HG03469 (cell line): ENCODE results near the gene DAZL.

Source experiments
- ATAC-seq: cut with Tn5 transposase; IDR thresholded peaks from one replicate; pipeline ENCODE4 v1.9.1; 2021; ENCODE audit warnings: mild to moderate bottlenecking, moderate library complexity, moderate number of reproducible peaks; ENCODE audit not compliant: unreplicated experiment

DAZL gene

GRCh38 chr3:16596352-16597032 lies 8.7 kb downstream of the DAZL start:
- ATAC-seq = peak; percentile 50

- ATAC-seq = no peak
Observed at GRCh38 chr3:16595778-16596177, 9.4 kb downstream of the DAZL start.

- ATAC-seq = peak; percentile 98
Observed at GRCh38 chr3:16589867-16590624, 15.2 kb downstream of the DAZL start.

- no peak for ATAC-seq
Observed at GRCh38 chr3:16589120-16589519, 16.1 kb downstream of the DAZL start.

DNA sequence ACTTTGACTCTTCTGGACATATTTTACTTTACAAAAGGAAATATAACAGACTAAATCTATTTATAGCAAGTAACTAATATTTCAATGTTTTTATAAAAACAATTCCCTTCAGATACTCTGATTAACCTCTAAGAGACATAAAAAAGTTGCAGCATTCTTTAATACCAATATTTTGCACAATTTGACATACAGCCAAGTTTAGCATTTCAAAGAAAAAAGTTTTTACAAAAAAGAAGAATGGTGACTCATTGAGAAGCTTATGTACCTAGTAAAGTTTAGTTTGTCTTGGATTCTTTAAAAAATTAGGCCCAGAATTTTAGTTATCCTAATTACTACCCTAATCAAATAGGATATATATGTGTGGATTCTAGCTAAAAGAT lies 17.6 kb downstream of the DAZL start:
- no peak for ATAC-seq

DNA sequence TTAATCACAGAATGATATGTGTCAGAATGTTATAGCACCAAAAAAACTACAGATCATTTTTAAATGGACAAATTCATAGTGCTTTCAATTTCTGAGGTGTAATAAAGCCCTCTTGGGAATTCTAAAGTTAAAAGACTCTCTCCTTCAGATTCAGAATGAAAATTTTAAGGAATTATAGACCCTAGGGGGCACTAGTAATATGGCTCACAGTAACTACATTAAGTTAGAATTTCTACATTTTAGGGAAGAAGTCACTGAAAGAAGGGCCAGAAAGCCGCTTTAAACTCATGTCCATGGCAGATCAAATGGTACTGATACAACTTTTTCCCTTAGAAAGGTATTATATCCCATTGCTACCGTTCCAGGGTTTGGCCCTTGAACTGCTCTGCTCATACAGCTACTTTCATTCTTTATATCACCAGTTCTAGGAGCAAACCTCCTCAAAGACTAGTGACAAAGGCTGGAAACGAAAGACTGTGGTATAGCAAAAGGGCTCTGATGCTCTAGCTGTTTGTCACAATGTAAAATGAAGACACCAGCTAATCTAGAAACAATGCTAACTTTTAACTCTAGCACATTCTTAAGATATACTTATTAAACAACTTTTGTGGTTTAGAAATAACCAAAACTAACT lies 18.1 kb downstream of the DAZL start:
- no peak for ATAC-seq

DNA sequence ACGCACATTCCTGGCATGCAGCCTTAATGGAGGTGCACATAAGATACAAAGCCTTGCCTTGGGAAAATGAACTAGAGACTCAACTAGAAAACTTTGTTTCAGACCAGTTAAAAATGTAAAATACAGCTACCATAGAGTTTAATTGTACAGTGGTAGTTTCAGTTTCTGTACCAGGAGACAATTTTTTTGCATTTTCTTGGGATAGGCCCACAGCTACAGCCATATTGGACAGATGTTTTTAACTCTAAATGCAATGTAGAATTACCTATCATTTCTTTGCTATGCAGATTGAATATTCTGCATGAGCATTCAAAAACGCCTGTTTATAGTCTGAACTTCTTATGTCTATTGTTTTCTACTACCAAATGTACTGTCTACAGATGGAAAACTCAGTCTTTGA lies 20.3 kb downstream of the DAZL start:
- ATAC-seq = no peak

GRCh38 chr3:16583551-16583950 lies 21.7 kb downstream of the DAZL start:
- ATAC-seq = no peak

GRCh38 chr3:16570113-16570512 lies 35.1 kb downstream of the DAZL start:
- no peak for ATAC-seq

GRCh38 chr3:16568532-16568931 lies 36.7 kb downstream of the DAZL start:
- ATAC-seq = no peak

GRCh38 chr3:16568115-16568514 lies 37.1 kb downstream of the DAZL start:
- no peak for ATAC-seq

DNA sequence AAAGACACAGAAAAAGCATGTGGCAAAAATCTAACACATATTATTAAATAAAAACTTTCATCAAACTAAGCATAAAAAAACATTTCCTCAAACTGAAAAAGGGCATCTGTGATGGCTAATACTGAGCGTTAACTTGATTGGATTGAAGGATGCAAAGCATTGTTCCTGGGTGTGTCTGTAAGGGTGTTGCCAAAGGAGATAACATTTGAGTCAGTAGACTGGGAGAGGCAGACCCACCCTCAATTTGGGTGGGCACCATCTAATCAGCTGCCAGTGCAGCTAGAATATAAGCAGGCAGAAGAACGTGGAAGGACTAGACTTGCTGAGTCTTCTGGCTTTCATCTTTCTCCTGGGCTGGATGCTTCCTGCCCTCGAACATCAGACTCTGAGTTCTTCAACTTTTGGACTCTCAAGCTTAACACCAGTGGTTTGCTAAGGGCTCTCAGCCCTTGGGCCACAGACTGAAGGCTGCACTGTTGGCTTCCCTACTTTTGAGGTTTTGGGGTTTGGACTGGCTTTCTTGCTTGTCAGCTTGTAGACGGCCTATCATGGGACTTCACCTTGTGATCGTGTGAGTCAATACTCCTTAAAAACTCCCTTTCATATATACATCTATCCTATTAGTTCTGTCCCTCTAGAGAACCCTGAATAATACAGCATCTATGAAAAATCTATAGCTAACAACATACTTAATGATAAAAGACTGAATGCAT lies 45.4 kb downstream of the DAZL start:
- no peak for ATAC-seq

DNA sequence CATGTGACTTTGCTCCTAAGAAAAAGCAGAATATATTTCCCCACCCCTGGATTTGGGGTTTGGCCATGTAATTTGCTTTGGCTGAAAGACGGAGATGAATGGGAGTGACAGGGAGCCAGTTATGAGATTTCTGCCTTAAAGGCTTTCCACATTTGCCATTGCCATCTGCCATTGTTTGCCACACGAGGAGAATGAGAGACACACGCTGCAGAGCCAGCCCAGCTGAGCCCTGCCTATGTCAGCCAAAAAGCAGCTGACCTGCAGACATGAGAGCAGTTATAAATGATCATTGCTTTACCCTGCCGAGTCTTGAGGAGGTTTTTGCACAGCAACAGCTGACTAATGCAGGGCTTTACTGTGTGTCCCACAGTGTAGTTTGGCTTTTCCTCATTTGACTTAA lies 51.1 kb downstream of the DAZL start:
- no peak for ATAC-seq

- no peak for ATAC-seq
Observed at GRCh38 chr3:16552757-16553156, 52.5 kb downstream of the DAZL start.

GRCh38 chr3:16551342-16551976 lies 53.8 kb downstream of the DAZL start:
- no peak for ATAC-seq

DNA sequence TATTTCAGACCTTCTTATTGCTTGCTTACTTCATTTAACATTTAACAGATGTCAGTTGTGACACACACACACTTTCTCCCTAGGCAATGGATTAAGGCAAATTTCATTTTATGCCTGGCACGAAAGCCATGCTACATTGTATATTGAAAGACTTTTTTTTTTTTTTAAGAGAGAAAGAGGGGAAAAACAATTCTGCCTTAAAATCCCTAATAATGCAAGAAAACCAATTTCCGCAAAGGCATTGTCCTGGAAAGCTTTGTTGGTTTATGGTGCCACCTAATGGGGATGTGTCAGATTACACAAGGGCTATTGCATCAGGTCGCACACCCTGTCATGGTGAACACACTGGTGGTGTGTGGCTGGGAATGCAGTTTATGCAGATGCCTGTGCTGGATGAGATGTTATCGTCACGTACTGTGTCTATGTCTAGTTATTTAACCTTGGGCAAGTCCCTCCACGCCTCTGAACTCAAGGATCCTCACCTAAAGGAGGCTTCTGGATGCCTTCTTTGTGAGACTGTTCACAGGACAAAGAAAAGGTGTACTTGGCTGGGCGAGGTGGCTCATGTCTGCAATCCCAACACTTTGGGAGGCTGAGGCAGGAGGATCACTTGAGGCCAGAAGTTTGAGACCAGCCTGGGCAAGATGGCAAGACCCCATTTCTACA lies 54.4 kb downstream of the DAZL start:
- peak; percentile 95 for ATAC-seq

GRCh38 chr3:16550305-16550675 lies 54.9 kb downstream of the DAZL start:
- peak; percentile 7 for ATAC-seq

DNA sequence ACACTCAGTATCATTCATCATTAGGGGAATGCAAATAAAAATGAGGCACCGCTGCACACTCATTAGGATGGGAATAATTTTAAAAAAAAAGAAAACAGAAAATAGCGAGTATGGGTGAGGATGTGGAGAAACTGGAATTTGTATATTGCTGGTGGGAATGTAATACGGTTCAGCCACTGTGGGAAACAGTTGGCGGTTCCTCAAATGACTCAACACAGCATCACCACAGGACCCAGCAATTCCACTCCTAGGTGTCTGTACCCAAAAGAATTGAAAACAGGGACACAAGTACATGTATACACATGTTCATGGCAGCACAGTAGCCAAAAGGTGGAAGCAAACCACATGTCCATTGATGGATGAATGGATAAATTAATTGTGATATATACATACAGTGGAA lies 56.5 kb downstream of the DAZL start:
- no peak for ATAC-seq

GRCh38 chr3:16547561-16548357 lies 57.5 kb downstream of the DAZL start:
- ATAC-seq = no peak
